Prostate gland (tissue), 2 donors: Measurements from ENCODE around the gene ZNRF1. TPM values are rescaled to one million over a fixed set of nuclear protein-coding genes. Genes with fewer than 3 reads are reported as not detected.
"Not testable (repeated sequence)": the region's sequence is repeated elsewhere in the genome, so short reads cannot be mapped to it uniquely, and the experiment has no call there.

Experiments
- DNase-seq: peaks from one replicate; pipeline ENCODE4 v3.0.0-alpha.2; 2019; ENCODE audit warnings: low spot score
- H3K27ac ChIP-seq, 2 donors: fragments of 200-600 bp; sonication (generic); 2 replicates each; pipeline ENCODE4 v1.5.1; 2017 to 2019
- H3K27me3 ChIP-seq: fragments of 200-600 bp; sonication (generic); replicated peaks from 2 replicates; pipeline ENCODE4 v1.5.1; 2019; ENCODE audit not compliant: insufficient read depth
- H3K36me3 ChIP-seq, 2 donors: fragments of 200-600 bp; sonication (generic); 1 replicate in 1 of 2; 2 replicates in 1 of 2; pipeline versions ENCODE4 v1.5.1 to v1.8.1; 2017 to 2019
- H3K4me1 ChIP-seq: fragments of 200-600 bp; sonication (generic); replicated peaks from 2 replicates; pipeline ENCODE4 v1.5.1; 2019
- H3K4me3 ChIP-seq, 2 donors: fragments of 200-600 bp; sonication (generic); 2 replicates each; pipeline ENCODE4 v1.5.1; 2017 to 2019
- H3K9me3 ChIP-seq: fragments of 200-600 bp; sonication (generic); 2 replicates; pipeline ENCODE4 v1.5.1; 2017
- CTCF ChIP-seq, 4 experiments: fragments of 200-600 bp in 2 of 4; fragments of 450-650 bp in 2 of 4; sonication (generic) in 2 of 4; IDR thresholded peaks; 1 replicate in 3 of 4; 2 replicates in 1 of 4; pipeline ENCODE4 v1.5.1; 2016 to 2019; ENCODE audit warnings: antibody characterized with exemption in 4 of 4, mild to moderate bottlenecking in 2 of 4, moderate library complexity in 2 of 4
- POLR2A ChIP-seq: fragments of 450-650 bp; IDR thresholded peaks from one replicate; pipeline ENCODE4 v1.6.1; 2016; ENCODE audit warnings: antibody characterized with exemption, mild to moderate bottlenecking
- POLR2AphosphoS5 ChIP-seq: sonication (generic); formaldehyde crosslinking; IDR thresholded peaks from one replicate; pipeline ENCODE4 v1.6.1; 2017; ENCODE audit warnings: antibody characterized with exemption
- WGBS: methylation state at CpG from one replicate; pipeline ENCODE4 v1.1.5; 2018; 5-methylcytosine and 5-hydroxymethylcytosine counted together
- intact Hi-C: fragments of 100-400 bp; cut with DNase I; formaldehyde crosslinking; loops from one replicate; pipeline ENCODE4 v1.14.2; 2022
- total RNA-seq, 2 donors: library from RNA; depleted of rRNA; stranded (reverse); fragments of >200 nt; gene quantifications; one replicate each; pipeline ENCODE4 v1.1.0, GENCODE V29; 2016

The ZNRF1 gene
- total RNA-seq, 2 donors from 2014 or later: 15.6 to 64.2 TPM

- no peaks in the 10 kb centered on the region for H3K27me3 ChIP-seq
- TF ChIP-seq POLR2AphosphoS5 (no peak), POLR2A (no peak), CTCF (IDR thresholded peaks at IDR 0.05) (no peak)
- no peak overlapping the region for H3K27ac ChIP-seq
- intact Hi-C loops: no loop called here
- H3K4me3 ChIP-seq: no peak overlapping the region
- H3K9me3 ChIP-seq: no peaks in the 10 kb centered on the region
- WGBS: 90% methylated on average over 2 of the region's 2 CpGs
- H3K4me1 ChIP-seq: no peaks in the 10 kb centered on the region
- no peak for DNase-seq
- H3K36me3 ChIP-seq: no peaks in the 10 kb centered on the region
Observed at GRCh38 chr16:75023009-75023408, 24.2 kb downstream of the ZNRF1 start.

GRCh38 chr16:75024182-75024581 is 25.4 kb downstream of the ZNRF1 start:
- TF ChIP-seq POLR2A (no peak), CTCF (IDR thresholded peaks at IDR 0.05) (no peak), POLR2AphosphoS5 (no peak)
- H3K36me3 ChIP-seq: no peaks in the 10 kb centered on the region
- intact Hi-C loops: no loop called here
- 39% methylated on average over 3 of the region's 3 CpGs for WGBS
- no peak for DNase-seq
- H3K9me3 ChIP-seq: no peaks in the 10 kb centered on the region
- no peaks in the 10 kb centered on the region for H3K4me1 ChIP-seq
- H3K4me3 ChIP-seq: no peak overlapping the region
- no peaks in the 10 kb centered on the region for H3K27me3 ChIP-seq
- no peak overlapping the region for H3K27ac ChIP-seq

- no peak for DNase-seq
- no peak overlapping the region for H3K4me3 ChIP-seq
- 68% methylated on average over 4 of the region's 4 CpGs for WGBS
- H3K9me3 ChIP-seq: no peaks in the 10 kb centered on the region
- intact Hi-C loops: no loop called here
- H3K27ac ChIP-seq: no peak overlapping the region
- TF ChIP-seq POLR2A (no peak), POLR2AphosphoS5 (no peak), CTCF (IDR thresholded peaks at IDR 0.05) (no peak)
- no peaks in the 10 kb centered on the region for H3K27me3 ChIP-seq
- no peaks in the 10 kb centered on the region for H3K36me3 ChIP-seq
- H3K4me1 ChIP-seq: no peaks in the 10 kb centered on the region
Observed at GRCh38 chr16:75024594-75024993, 25.8 kb downstream of the ZNRF1 start.

GRCh38 chr16:75025761-75026160 is 26.9 kb downstream of the ZNRF1 start:
- peak overlapping the region in 1 of 2 donors; percentile 1 for H3K27ac ChIP-seq
- intact Hi-C loops: no loop called here
- TF ChIP-seq POLR2AphosphoS5: no peak
- TF ChIP-seq CTCF (IDR thresholded peaks at IDR 0.05): no peak
- no peak for TF ChIP-seq POLR2A
- no peak for DNase-seq
- no peaks in the 10 kb centered on the region for H3K27me3 ChIP-seq
- WGBS: 41% methylated on average over 3 of the region's 3 CpGs
- no peaks in the 10 kb centered on the region for H3K36me3 ChIP-seq
- H3K4me3 ChIP-seq: no peak overlapping the region
- no peaks in the 10 kb centered on the region for H3K9me3 ChIP-seq
- no peaks in the 10 kb centered on the region for H3K4me1 ChIP-seq

- peak; percentile 17 for TF ChIP-seq POLR2AphosphoS5
- H3K27ac ChIP-seq, H3K27me3 ChIP-seq, DNase-seq, intact Hi-C loops, H3K4me1 ChIP-seq, H3K9me3 ChIP-seq, H3K36me3 ChIP-seq, H3K4me3 ChIP-seq: not testable (repeated sequence)
- WGBS: 79% methylated on average over 10 of the region's 10 CpGs
Observed at GRCh38 chr16:75026239-75026891, 27.5 kb downstream of the ZNRF1 start.
